ENCODE results near the gene NLRP3. TPM values are rescaled to one million over a fixed set of nuclear protein-coding genes. Genes with fewer than 3 reads are reported as not detected.

Gene NLRP3
- total RNA-seq, 1 experiment from 2014 or later: 0.37 TPM

- no peak overlapping the region for H3K4me3 ChIP-seq
- no peak for DNase-seq (ENCODE audit: low read depth in 1 of 2, low spot score in 2 of 2)
- no peaks in the 10 kb centered on the region for H3K4me1 ChIP-seq (replicated peaks)
- H3K36me3 ChIP-seq: no peaks in the 10 kb centered on the region
- 0 out of 2 replicates have a peak, but pooled peaks cover 5% of the 10 kb centered on the region for H3K9me3 ChIP-seq (replicated peaks)
- H3K27me3 ChIP-seq (replicated peaks): no peaks in the 10 kb centered on the region
- H3K27ac ChIP-seq: no peak overlapping the region
Observed at GRCh38 chr1:247435759-247436147, 19.8 kb downstream of the NLRP3 start.

GRCh38 chr1:247437551-247438505 lies 21.9 kb downstream of the NLRP3 start:
- no peaks in the 10 kb centered on the region for H3K27me3 ChIP-seq (replicated peaks)
- H3K4me1 ChIP-seq (replicated peaks): no peaks in the 10 kb centered on the region
- H3K36me3 ChIP-seq: no peaks in the 10 kb centered on the region
- 0 out of 2 replicates have a peak, but pooled peaks cover 5% of the 10 kb centered on the region for H3K9me3 ChIP-seq (replicated peaks)
- no peak overlapping the region for H3K4me3 ChIP-seq
- H3K27ac ChIP-seq: no peak overlapping the region
- no peak for DNase-seq (ENCODE audit: low read depth in 1 of 2, low spot score in 2 of 2)

GRCh38 chr1:247440001-247440620 lies 24.1 kb downstream of the NLRP3 start:
- H3K36me3 ChIP-seq: no peaks in the 10 kb centered on the region
- H3K4me1 ChIP-seq (replicated peaks): no peaks in the 10 kb centered on the region

GRCh38 chr1:247441606-247442005 lies 25.6 kb downstream of the NLRP3 start:
- Histone ChIP-seq H3K27ac (no peak overlapping the region), H3K36me3 (no peaks in the 10 kb centered on the region), H3K4me3 (no peak overlapping the region), H3K9me3 (replicated peaks) (0 out of 2 replicates have a peak, but pooled peaks cover 5% of the 10 kb centered on the region), H3K27me3 (replicated peaks) (no peaks in the 10 kb centered on the region), H3K4me1 (replicated peaks) (no peaks in the 10 kb centered on the region)
- no peak for DNase-seq (ENCODE audit: low read depth in 1 of 2, low spot score in 2 of 2)

More at GRCh38 chr1:247440001-247440620, 24.1 kb downstream of the NLRP3 start:
- Histone ChIP-seq H3K27ac (no peak overlapping the region), H3K9me3 (replicated peaks) (0 out of 2 replicates have a peak, but pooled peaks cover 5% of the 10 kb centered on the region), H3K4me3 (no peak overlapping the region), H3K27me3 (replicated peaks) (no peaks in the 10 kb centered on the region)
- no peak for DNase-seq (ENCODE audit: low read depth in 1 of 2, low spot score in 2 of 2)

- H3K27me3 ChIP-seq (replicated peaks): no peaks in the 10 kb centered on the region
- no peak for DNase-seq (ENCODE audit: low read depth in 1 of 2, low spot score in 2 of 2)
- H3K4me3 ChIP-seq: no peak overlapping the region
- H3K36me3 ChIP-seq: no peaks in the 10 kb centered on the region
- H3K27ac ChIP-seq: no peak overlapping the region
- no peaks in the 10 kb centered on the region for H3K4me1 ChIP-seq (replicated peaks)
- H3K9me3 ChIP-seq (replicated peaks): 0 out of 2 replicates have a peak, but pooled peaks cover 5% of the 10 kb centered on the region
Observed at GRCh38 chr1:247442164-247442563, 26.2 kb downstream of the NLRP3 start.

GRCh38 chr1:247443641-247444040 lies 27.7 kb downstream of the NLRP3 start:
- no peaks in the 10 kb centered on the region for H3K4me1 ChIP-seq (replicated peaks)
- H3K27me3 ChIP-seq (replicated peaks): no peaks in the 10 kb centered on the region
- H3K36me3 ChIP-seq: no peaks in the 10 kb centered on the region
- H3K27ac ChIP-seq: no peak overlapping the region
- no peak overlapping the region for H3K4me3 ChIP-seq
- DNase-seq (ENCODE audit: low read depth in 1 of 2, low spot score in 2 of 2): no peak
- H3K9me3 ChIP-seq (replicated peaks): no peaks in the 10 kb centered on the region

- Histone ChIP-seq H3K9me3 (replicated peaks) (no peaks in the 10 kb centered on the region), H3K4me1 (replicated peaks) (no peaks in the 10 kb centered on the region), H3K27me3 (replicated peaks) (no peaks in the 10 kb centered on the region), H3K4me3 (no peak overlapping the region), H3K27ac (no peak overlapping the region), H3K36me3 (no peaks in the 10 kb centered on the region)
- no peak for DNase-seq (ENCODE audit: low read depth in 1 of 2, low spot score in 2 of 2)
Observed at GRCh38 chr1:247444571-247444970, 28.6 kb downstream of the NLRP3 start.

- Histone ChIP-seq H3K27me3 (replicated peaks) (no peaks in the 10 kb centered on the region), H3K9me3 (replicated peaks) (no peaks in the 10 kb centered on the region), H3K27ac (no peak overlapping the region), H3K36me3 (no peaks in the 10 kb centered on the region), H3K4me3 (no peak overlapping the region), H3K4me1 (replicated peaks) (no peaks in the 10 kb centered on the region)
- DNase-seq (ENCODE audit: low read depth in 1 of 2, low spot score in 2 of 2): no peak
Observed at GRCh38 chr1:247445526-247446356, 29.8 kb downstream of the NLRP3 start.

- Histone ChIP-seq H3K4me3 (no peak overlapping the region), H3K4me1 (replicated peaks) (no peaks in the 10 kb centered on the region), H3K27me3 (replicated peaks) (no peaks in the 10 kb centered on the region), H3K27ac (no peak overlapping the region), H3K36me3 (no peaks in the 10 kb centered on the region), H3K9me3 (replicated peaks) (no peaks in the 10 kb centered on the region)
- DNase-seq (ENCODE audit: low read depth in 1 of 2, low spot score in 2 of 2): no peak
Observed at GRCh38 chr1:247447162-247447909, 31.4 kb downstream of the NLRP3 start.

GRCh38 chr1:247448107-247448791 lies 32.3 kb downstream of the NLRP3 start:
- no peak for DNase-seq (ENCODE audit: low read depth in 1 of 2, low spot score in 2 of 2)
- H3K9me3 ChIP-seq (replicated peaks): no peaks in the 10 kb centered on the region
- no peaks in the 10 kb centered on the region for H3K4me1 ChIP-seq (replicated peaks)
- H3K27ac ChIP-seq: no peak overlapping the region
- no peaks in the 10 kb centered on the region for H3K36me3 ChIP-seq
- no peak overlapping the region for H3K4me3 ChIP-seq
- no peaks in the 10 kb centered on the region for H3K27me3 ChIP-seq (replicated peaks)

- Histone ChIP-seq H3K4me3 (no peak overlapping the region), H3K27me3 (replicated peaks) (no peaks in the 10 kb centered on the region), H3K9me3 (replicated peaks) (no peaks in the 10 kb centered on the region), H3K36me3 (no peaks in the 10 kb centered on the region), H3K27ac (no peak overlapping the region), H3K4me1 (replicated peaks) (no peaks in the 10 kb centered on the region)
- DNase-seq (ENCODE audit: low read depth in 1 of 2, low spot score in 2 of 2): no peak
Observed at GRCh38 chr1:247451388-247452010, 35.5 kb downstream of the NLRP3 start.

GRCh38 chr1:247452447-247453039 lies 36.6 kb downstream of the NLRP3 start:
- Histone ChIP-seq H3K9me3 (replicated peaks) (no peaks in the 10 kb centered on the region), H3K27ac (no peak overlapping the region), H3K4me1 (replicated peaks) (no peaks in the 10 kb centered on the region), H3K4me3 (no peak overlapping the region), H3K27me3 (replicated peaks) (no peaks in the 10 kb centered on the region), H3K36me3 (no peaks in the 10 kb centered on the region)
- DNase-seq (ENCODE audit: low read depth in 1 of 2, low spot score in 2 of 2): no peak

Data from SJSA1 (cell line).